ENCODE measurements around the gene TMEM185B.
"Not testable (repeated sequence)": the region's sequence is repeated elsewhere in the genome, so short reads cannot be mapped to it uniquely, and the experiment has no call there.

The TMEM185B gene

GRCh38 chr2:120204945-120205670 lies 18.1 kb downstream of the TMEM185B start:
- DNase-seq, result no peak

- DNase-seq, result no peak
These were observed 18.8 kb downstream of the TMEM185B start for GRCh38 chr2:120204417-120204816.

- DNase-seq, result no peak
These were observed 19.2 kb downstream of the TMEM185B start for GRCh38 chr2:120204022-120204405.

- no peak for DNase-seq
These were observed 19.8 kb downstream of the TMEM185B start for GRCh38 chr2:120203251-120204021.

- DNase-seq, result not testable (repeated sequence)
These were observed 23.3 kb downstream of the TMEM185B start for GRCh38 chr2:120199817-120200459.

- DNase-seq, result no peak
These were observed 27.6 kb downstream of the TMEM185B start for GRCh38 chr2:120195553-120195952.

- no peak for DNase-seq
These were observed 30.9 kb downstream of the TMEM185B start for GRCh38 chr2:120192280-120192679.

GRCh38 chr2:120189189-120189588 lies 34.0 kb downstream of the TMEM185B start:
- no peak for DNase-seq

GRCh38 chr2:120182019-120182560 lies 41.1 kb downstream of the TMEM185B start:
- no peak for DNase-seq

GRCh38 chr2:120180066-120180465 lies 43.1 kb downstream of the TMEM185B start:
- DNase-seq, result no peak

- no peak for DNase-seq
These were observed 43.8 kb downstream of the TMEM185B start for GRCh38 chr2:120179396-120179795.

- DNase-seq, result no peak
These were observed 45.2 kb downstream of the TMEM185B start for GRCh38 chr2:120177973-120178372.

- no peak for DNase-seq
These were observed 46.1 kb downstream of the TMEM185B start for GRCh38 chr2:120177001-120177621.

GRCh38 chr2:120176526-120176925 lies 46.7 kb downstream of the TMEM185B start:
- no peak for DNase-seq

- DNase-seq, result no peak
These were observed 48.1 kb downstream of the TMEM185B start for GRCh38 chr2:120174963-120175581.
